Forelimb muscle (tissue), 1 donor: ENCODE results near the gene AQP2. TPM values are rescaled to one million over a fixed set of nuclear protein-coding genes. Genes with fewer than 3 reads are reported as not detected.
"Not testable (repeated sequence)": the region's sequence is repeated elsewhere in the genome, so short reads cannot be mapped to it uniquely, and the experiment has no call there.

ENCODE experiments used
- DNase-seq: peaks from one replicate; pipeline ENCODE4 v3.0.0-alpha.2; 2013; ENCODE audit warnings: low read depth
- polyA plus RNA-seq: library from polyadenylated mRNA; unstranded; fragments of 120-200 nt; gene quantifications from one replicate; pipeline ENCODE4 v1.2.1, GENCODE V29; 2013; ENCODE audit not compliant: insufficient read length

Gene AQP2
- polyA plus RNA-seq, 1 donor = not detected

DNA sequence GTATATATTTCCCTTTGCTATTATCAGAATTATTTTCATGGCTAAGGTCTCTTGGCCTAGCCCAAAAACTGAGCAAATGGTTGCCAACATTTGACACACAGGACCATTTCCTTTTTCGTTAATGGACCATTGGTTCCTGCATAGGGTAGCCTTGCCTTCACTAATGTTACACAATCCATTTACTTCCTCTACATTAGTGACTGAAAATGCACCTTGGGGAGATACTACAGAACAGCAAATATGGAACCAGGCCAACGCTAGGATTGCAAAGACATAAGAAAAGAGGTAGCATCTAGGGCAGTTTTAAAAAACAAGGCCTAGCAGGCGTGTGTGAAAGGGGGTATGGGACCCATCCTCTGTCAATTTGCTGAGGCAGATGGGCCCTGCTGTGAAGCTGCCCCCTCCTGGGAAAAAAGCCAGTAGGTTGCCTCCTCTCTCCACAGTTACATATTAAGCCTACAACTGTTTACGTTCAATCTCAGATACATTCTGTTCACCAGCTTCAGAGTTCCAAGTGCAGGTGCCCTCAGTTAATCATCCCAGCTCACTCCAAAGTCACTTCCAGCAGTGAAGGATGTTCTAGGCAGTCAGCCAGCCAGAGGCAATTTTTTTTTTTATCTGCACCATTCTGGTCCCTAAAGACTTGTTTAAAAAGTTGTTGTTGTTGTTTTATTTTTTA lies 37.2 kb downstream of the AQP2 start:
- DNase-seq = no peak

DNA sequence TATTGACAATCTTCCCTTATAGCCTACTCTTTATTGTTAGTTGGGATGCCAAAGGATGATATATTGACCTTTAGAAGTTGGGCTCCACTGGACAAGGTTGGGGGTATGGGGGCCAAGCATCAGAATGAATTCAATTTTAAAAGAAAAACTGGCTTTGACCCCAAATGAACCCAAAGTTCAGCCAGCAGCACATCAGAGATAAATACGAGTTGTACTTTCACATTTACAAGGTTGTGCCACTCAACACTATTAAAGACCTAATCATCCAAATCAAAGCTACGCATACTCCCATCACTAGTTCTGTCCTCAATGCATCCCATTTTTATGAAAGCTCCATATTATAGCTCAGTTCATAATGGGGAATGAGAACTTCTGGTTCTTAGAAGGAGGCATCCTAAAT lies 38.9 kb downstream of the AQP2 start:
- DNase-seq = not testable (repeated sequence)

DNA sequence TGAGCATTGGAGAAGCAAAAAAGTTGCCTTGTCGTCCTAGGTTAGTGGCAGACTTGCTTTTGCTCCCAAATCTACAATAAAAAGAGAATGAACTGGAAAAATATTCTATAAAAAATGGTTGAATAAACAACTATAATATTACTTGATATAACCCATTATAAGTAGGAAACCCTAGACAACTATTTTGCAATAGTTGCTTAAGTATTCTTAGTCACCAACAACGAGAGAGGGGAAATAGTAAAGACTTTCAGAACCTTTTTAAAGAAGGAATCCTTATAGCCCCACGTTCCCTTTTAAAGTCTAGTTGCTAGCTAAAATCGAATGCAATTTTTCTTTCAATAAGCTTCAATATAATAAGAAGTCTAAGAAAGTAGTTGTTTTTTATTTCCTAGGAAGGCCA lies 39.7 kb downstream of the AQP2 start:
- DNase-seq = no peak

DNA sequence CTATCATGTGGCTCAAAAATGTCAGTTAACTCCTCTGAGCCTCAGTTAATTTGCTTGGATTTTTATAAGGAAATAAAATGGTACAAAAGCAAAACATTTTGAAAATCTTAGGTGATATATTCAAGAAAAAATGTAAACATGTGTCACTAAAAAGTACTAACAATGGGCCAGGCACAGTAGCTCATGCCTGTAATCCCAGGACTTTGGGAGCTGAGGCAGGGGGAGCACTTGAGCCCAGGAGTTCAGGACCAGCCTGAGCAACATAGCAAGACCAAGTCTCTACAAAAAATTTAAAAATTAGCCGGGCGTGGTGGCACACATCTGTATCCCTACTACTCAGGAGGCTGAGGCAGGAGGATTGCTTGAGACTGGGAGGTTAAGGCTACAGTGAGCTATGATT lies 47.9 kb downstream of the AQP2 start:
- DNase-seq = no peak

DNA sequence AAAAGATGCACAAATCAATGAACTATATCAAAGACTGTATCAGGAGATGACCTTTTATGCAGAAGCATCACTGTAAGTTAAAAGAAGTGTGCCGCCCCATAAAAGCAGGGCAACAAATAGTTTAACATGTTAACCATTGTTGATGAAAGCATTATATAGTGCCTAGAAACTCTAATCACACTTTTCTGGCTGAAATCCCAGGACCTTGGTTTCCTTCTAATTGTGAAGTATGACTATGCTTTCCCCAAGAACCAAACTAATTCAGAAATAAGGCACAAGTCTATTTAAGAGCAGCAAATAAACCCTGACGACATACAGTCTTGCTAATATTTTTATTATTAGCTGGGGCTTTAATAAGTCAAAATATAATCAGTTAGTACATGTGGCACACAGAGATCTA lies 53.1 kb downstream of the AQP2 start:
- no peak for DNase-seq

DNA sequence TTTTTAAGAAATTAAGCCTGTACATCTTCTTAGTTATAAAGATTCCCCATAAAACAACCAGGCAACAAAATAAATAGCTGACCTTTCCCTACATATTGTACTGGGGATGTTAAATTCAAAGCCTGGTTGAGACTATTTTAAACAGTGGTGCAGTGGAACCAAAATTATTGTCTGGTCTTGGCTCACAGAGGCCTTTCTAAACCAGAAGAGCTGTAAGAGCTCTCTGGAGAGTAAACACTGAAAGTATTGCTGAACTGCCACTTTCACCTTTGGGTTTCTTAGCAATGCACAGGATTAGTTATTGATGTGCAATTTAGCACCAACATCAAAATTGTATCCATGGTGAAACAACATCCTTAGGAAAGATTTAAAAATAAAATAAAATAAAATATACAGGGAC lies 54.2 kb downstream of the AQP2 start:
- no peak for DNase-seq

DNA sequence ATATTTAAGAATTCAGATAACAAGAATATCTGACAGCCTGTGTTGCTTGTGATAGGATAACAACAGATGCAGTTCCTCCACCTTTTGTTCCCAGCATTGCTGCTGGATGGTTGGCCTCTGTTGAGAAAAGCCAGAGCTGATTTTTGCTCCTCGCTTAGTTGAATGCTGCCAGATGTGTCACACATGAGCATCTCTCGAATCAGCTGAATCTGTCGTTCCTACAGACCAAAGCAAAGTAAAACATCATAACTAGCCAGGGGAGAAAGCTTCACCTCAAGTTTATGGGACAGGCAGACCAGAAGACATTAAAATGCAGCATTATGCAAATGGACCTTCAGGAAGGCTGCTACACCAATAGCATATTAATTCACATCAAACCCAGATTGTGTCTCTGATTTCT lies 54.6 kb downstream of the AQP2 start:
- no peak for DNase-seq

DNA sequence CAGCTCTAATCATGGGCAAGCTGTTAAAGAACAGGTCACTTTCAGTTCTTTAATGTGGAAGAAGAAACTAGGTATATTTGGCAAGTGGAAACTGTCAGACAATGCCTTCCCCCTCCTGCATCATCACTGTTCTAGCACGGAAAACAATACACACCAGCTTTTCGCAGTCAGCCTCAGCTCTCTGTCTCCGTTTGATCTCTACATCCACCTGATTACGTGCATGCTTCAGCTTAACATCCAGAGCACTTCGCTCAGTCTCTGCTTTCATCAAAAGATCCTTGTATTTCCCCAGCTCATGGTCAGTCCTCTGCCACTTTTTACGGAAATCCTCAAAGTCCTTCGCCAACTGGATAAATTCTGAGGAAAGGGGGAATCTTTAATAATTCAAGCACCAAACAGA lies 55.7 kb downstream of the AQP2 start:
- no peak for DNase-seq

DNA sequence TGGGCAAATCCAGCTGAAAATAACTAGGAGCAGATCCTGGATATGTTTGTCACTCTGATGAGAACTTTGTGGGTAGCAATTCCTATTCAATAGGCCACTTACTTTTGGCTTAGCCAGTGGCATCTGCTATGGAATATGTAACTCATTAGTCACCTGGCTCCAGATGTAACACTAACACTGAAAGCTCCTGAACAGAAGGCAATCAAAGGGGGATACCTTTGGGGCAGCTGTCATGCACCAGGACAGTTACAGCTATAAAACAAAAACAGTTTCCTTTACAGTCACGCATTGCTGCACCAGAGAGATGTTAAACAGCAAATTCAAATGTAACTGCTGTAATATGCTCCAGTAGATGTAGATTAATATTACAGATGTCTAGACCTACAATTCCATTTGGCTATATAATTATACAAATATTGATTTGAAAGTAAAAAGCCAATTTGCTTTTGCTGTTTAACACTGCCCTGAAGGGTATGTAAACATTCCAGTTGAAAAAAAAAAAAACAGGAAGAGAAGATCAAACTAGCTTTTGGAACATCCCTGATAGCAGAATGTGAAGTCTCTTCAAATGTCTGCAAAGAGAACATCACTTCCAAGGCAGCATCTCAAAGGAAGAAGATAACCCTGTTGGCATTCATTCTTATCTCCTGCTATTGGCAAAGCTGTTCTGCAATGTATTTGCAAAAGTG lies 56.4 kb downstream of the AQP2 start:
- DNase-seq = no peak

Other genes with a start within 250 kb of the AQP2 start
- 22.2 TPM for gene FMNL3, start 243.3 kb upstream of the AQP2 start, polyA plus RNA-seq
- gene TMBIM6, start 209.2 kb upstream of the AQP2 start, polyA plus RNA-seq = 241 TPM
- gene NCKAP5L, start 122.3 kb upstream of the AQP2 start, polyA plus RNA-seq = 42.4 TPM
- 5.6 TPM for gene BCDIN3D, start 107.6 kb upstream of the AQP2 start, polyA plus RNA-seq
- gene FAIM2, start 46.8 kb upstream of the AQP2 start, polyA plus RNA-seq = 7.9 TPM
- gene AQP5, start 11.1 kb downstream of the AQP2 start, polyA plus RNA-seq = 0.38 TPM
- 0.14 TPM for gene AQP6, start 22.2 kb downstream of the AQP2 start, polyA plus RNA-seq
- 20.7 TPM for gene RACGAP1, start 74.8 kb downstream of the AQP2 start, polyA plus RNA-seq
- gene ASIC1, start 106.9 kb downstream of the AQP2 start, polyA plus RNA-seq = 9.1 TPM
- gene SMARCD1, start 134.6 kb downstream of the AQP2 start, polyA plus RNA-seq = 53.4 TPM
- gene GPD1, start 153.3 kb downstream of the AQP2 start, polyA plus RNA-seq = 68.2 TPM
- 41.6 TPM for gene COX14, start 161.5 kb downstream of the AQP2 start, polyA plus RNA-seq
- 48.7 TPM for gene CERS5, start 216.6 kb downstream of the AQP2 start, polyA plus RNA-seq